ENCODE data around the gene PLCXD1. TPM values are rescaled to one million over a fixed set of nuclear protein-coding genes. Genes with fewer than 3 reads are reported as not detected.

The PLCXD1 gene
- total and polyA plus RNA-seq, 9 of the 15 experiments (the other 6 are each of a cell fraction or from before 2014, with no cell fraction given), result 6.0 to 60.2 (median 39.5) TPM

GRCh38 chrX:317424-318067 is 36.4 kb downstream of the PLCXD1 start (continued):
- TF ChIP-seq RREB1 (CRISPR knock-in tag; IDR thresholded peaks at IDR 0.05) (no peak), SPI1 (IDR thresholded peaks at IDR 0.05; ENCODE audit: borderline replicate concordance, low read depth, low read length) (no peak), PKNOX1 (IDR thresholded peaks at IDR 0.05) (peak; percentile 47), VEZF1 (CRISPR knock-in tag; IDR thresholded peaks at IDR 0.05) (peak; percentile 11), ELF4 (CRISPR knock-in tag; IDR thresholded peaks at IDR 0.05) (no peak)
